GF-D8 (cell line): ENCODE results near the gene FAM107B.

Source experiments
- DNase-seq: peaks from one replicate; lab custom pipeline; 2025; lab: John Stamatoyannopoulos, UW

FAM107B gene

GRCh38 chr10:14533295-14533694, 241.4 kb downstream of the FAM107B start:
- DNase-seq, result no peak

DNA sequence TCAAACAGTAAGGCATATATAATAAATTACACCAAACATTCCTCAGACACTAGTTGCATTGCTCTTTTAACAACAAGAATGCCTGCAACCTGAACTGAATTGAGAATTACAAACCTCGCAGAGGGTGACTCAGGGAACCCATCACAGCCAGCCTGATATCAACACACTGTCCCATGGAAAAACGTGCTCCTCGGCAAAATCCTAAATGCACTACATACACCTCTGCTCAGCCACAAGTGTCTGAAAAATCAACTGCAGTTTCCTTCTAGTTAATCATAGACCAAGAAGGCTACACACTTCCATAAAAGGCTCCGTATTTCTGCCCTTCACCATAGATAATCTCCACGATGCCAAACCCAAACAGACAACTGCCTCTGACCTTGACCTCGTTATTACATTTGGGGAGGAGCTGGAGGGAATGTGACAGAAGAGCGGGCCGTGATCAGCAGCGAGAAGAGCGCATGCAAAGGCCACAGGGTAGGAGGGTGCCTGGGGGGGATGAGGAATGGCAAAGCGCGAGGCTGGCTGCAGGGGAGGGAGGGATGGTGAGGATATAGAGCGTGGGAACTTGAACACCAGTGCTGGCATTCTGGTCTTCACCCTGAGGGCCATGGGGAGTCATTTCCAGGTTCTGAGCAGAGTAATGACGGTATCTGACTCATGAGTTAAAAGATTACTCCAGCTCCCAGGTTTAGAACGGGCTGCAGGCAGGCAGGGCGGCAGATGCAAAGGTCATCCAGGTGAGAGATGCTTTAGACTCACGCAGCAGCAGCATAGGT, 242.0 kb downstream of the FAM107B start:
- no peak for DNase-seq

DNA sequence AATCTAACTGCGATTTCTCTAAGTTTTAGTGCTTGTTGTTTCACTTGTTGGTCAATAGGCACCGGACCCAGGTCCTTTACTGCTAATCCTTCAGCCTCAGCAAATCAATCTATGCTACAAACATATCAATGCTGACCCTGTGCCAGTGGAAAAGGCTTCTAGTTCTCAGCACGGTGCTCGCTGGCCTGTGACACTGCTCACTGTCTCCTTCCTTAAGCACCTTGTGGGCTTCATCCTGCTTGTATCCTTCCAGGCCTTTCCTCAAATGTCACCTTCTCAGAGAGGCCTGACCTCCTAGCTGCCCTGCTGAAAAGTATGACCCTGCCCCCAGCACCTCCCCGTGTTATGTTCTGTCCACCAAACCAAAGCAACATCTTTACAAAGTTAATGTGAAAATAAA, 242.7 kb downstream of the FAM107B start:
- DNase-seq, result no peak

- DNase-seq, result no peak
Observed at GRCh38 chr10:14530465-14530864, 244.2 kb downstream of the FAM107B start.

DNA sequence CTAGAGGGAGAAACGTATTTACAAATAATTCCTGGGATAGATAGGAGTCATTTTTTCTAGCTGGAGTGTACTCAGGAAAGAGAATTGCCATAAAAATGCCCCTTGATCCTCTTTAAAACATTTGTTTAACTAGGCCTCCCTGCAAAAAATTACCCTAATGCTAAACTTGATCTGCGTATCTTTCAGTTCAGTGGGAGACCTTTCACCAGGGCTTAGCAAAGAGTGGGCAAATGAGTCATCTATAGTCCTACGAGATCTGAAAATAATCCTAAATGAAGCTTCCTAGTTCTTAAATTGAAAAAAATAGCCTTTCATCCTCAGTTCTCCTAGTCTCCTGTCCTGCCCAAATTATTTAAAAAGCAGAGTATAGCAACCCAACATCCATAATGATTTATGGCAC, 245.3 kb downstream of the FAM107B start:
- no peak for DNase-seq

GRCh38 chr10:14528450-14528849, 246.2 kb downstream of the FAM107B start:
- DNase-seq, result no peak

DNA sequence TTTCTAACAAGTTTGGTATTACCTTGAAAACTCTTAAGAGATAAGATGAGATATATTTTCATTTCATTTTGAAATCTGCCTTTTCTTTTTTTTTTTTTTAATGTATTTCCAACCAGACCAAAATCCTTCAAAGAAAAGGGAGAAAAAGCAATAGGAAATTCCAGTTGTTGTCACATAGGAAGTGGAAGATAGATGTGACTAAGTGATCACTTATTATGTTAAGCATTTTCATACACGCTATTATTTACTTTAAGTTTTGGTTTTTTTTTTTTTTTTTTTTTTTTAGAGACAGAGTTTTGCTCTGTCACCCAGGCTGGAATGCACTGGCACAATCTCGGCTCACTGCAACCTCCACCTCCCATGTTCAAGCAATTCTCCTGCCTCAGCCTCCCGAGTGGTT, 246.8 kb downstream of the FAM107B start:
- no peak for DNase-seq

GRCh38 chr10:14527134-14527844, 247.4 kb downstream of the FAM107B start:
- DNase-seq, result no peak

GRCh38 chr10:14526326-14526725, 248.4 kb downstream of the FAM107B start:
- DNase-seq, result no peak

DNA sequence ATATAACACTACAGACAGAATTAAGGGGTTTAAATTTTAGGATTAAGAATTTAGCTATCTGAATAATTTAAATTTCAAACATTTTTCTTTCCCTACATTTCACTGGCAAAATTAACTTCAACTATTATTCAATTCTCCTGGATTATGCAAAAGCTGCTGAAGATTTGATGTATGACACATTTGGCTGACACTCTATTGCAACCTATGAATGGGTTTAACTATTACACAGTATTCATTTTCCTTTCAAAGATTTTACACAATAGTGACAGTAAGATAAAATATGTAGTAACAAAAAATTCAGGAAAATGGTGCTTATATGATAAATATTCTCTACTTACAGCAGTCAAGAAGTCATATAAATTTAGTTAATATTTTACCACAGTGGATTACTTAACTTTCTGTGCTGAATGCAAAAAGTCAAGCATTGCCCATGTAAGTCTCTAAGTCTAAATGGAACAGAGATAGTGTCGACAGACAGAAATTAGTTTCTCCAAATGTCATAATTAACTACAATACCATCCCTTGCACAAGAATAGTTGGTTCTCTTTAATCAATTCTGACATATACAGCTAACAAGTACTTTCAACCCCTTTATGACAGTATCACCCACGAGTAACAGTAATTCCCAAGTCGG, 249.9 kb downstream of the FAM107B start:
- DNase-seq, result no peak

DNA sequence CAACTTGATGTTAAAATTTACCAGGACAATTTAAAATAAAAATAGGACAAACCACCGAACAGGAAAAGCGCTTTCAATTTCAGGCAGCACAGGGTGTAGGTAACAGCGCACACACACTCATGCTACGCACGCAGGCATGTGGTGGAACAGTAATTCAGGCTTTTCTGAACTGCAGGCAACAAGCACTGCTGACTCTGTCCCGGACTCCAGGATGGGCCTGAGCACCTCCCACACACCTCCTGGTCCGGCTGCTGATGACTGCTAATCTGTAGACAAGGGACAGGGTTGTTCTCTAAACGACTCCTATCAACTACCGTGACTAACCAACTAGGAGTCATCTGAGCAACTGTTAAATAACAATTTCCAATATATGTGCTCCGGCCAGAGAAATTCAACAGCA, 251.4 kb downstream of the FAM107B start:
- no peak for DNase-seq

GRCh38 chr10:14519785-14520184, 254.9 kb downstream of the FAM107B start:
- DNase-seq, result no peak

DNA sequence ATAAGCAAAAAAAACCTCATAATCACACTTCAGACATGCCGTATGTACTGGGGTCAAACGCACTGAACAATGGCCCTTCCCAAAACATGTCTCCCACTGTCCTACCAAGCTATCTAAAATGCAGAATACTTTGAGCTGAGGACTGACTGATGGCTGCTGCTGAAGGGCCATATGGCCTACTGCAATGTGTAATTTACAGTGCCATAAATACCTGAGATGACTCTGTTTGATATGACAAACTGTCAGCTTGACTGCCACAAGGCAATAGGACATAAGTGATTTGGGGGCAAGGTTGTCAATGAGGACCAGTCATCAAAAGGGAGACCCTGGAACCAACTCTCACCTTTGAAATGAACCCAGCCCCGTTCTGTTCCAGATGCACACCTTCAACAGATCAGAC, 256.5 kb downstream of the FAM107B start:
- DNase-seq, result no peak

GRCh38 chr10:14513123-14513522, 261.6 kb downstream of the FAM107B start:
- DNase-seq, result no peak

DNA sequence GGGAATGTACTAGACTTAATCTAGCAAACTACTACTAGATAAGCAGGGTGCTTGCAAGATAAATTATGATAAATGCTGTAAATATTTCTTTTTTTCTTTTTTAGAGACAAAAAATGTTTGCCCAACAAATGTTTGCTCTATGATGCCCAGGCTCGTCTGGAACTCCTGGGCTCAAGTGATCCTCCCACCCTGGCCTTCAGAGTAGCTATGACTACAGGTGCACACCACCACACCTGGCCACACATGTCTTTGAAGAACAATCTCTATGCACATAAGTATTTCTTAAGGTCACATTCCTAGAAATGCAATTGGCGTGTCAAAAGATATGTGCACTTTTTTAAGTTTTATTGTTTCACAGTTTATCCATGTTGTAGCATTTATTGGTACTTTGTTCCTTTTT, 264.4 kb downstream of the FAM107B start:
- no peak for DNase-seq

- no peak for DNase-seq
Observed at GRCh38 chr10:14508725-14509124, 266.0 kb downstream of the FAM107B start.

DNA sequence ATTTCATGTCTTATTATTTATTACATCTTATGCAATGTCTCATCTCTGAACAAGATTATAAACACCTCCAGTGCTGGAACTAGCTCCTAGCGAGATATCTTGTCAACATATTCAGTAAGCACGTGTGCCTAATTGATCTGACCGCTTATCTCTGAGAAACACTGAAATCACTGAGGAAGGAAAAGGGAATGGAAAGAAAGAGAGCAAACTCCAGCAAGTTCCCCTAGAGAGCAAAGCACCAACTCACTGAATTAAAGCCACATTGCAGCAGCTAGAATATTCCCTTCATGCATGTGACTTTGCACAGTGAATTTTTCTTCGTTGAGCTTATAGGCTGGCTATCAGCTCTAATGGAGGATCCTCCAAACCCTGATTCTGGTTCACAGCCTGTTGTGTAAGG, 266.9 kb downstream of the FAM107B start:
- no peak for DNase-seq

- DNase-seq, result no peak
Observed at GRCh38 chr10:14507176-14507575, 267.5 kb downstream of the FAM107B start.

- DNase-seq, result no peak
Observed at GRCh38 chr10:14502431-14502830, 272.3 kb downstream of the FAM107B start.

GRCh38 chr10:14500172-14500765, 274.4 kb downstream of the FAM107B start:
- DNase-seq, result peak; percentile 11

GRCh38 chr10:14499601-14499904, 275.1 kb downstream of the FAM107B start:
- no peak for DNase-seq

- DNase-seq, result no peak
Observed at GRCh38 chr10:14498326-14498725, 276.4 kb downstream of the FAM107B start.

- DNase-seq, result no peak
Observed at GRCh38 chr10:14491811-14492210, 282.9 kb downstream of the FAM107B start.
